Stimulated activated CD4-positive, alpha-beta T cell treated with anti-CD3 and anti-CD28 coated beads, TNF-alpha, amount 100 ng/mL, for 48 hours (primary cell): ENCODE measurements around the gene ZFYVE28.
A peak's percentile ranks its signal among the peaks of the same experiment; 100 is the strongest.

Experiments used
- DNase-seq, 3 donors: peaks; one replicate each; pipeline ENCODE4 v3.0.0-alpha.2; 2020; ENCODE audit warnings: low read depth in 3 of 3

ZFYVE28 gene

DNA sequence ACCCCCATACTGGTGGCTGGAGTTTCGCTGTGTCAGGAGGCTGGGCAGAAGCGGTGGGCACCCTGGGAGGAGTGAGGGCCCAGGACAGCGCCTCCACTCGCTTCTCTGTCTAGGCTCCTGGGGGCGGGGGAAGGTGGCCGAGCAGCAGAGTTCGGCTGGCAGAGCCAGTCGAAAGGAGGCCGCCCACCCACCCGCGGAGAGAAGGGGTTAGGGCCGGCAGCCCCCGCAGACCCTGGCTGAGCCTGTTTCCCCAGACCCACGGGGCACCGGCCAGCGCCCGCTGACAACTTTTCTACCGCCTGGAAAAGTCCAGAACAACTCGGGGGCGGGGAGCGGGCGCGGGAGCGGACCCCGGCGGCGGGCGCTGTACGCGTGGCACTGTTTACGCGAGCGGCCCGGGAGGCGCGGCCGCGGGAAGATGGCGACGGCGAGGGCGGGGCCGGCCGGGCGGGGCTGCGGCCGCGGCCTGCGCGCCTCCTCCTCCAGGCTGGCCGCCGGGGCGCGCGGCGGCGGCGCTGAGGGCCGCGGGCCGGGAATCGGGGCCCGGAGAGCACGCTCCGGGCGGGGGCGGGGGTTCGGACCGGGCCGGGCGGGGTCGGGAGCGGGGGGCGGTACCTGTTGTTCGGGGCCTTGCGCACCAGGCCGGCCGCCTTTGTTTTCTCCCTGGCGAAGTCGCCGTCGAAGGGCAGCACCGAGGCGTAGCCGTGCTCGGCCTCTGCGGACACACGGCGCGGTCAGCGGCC is 157.2 kb downstream of the ZFYVE28 start:
- peak; percentile 14 to 55 (median 17) for DNase-seq

GRCh38 chr4:2260344-2261109 is 157.9 kb downstream of the ZFYVE28 start:
- DNase-seq: no peak

GRCh38 chr4:2259541-2260343 is 158.7 kb downstream of the ZFYVE28 start:
- no peak for DNase-seq

GRCh38 chr4:2259036-2259540 is 159.4 kb downstream of the ZFYVE28 start:
- no peak for DNase-seq

DNA sequence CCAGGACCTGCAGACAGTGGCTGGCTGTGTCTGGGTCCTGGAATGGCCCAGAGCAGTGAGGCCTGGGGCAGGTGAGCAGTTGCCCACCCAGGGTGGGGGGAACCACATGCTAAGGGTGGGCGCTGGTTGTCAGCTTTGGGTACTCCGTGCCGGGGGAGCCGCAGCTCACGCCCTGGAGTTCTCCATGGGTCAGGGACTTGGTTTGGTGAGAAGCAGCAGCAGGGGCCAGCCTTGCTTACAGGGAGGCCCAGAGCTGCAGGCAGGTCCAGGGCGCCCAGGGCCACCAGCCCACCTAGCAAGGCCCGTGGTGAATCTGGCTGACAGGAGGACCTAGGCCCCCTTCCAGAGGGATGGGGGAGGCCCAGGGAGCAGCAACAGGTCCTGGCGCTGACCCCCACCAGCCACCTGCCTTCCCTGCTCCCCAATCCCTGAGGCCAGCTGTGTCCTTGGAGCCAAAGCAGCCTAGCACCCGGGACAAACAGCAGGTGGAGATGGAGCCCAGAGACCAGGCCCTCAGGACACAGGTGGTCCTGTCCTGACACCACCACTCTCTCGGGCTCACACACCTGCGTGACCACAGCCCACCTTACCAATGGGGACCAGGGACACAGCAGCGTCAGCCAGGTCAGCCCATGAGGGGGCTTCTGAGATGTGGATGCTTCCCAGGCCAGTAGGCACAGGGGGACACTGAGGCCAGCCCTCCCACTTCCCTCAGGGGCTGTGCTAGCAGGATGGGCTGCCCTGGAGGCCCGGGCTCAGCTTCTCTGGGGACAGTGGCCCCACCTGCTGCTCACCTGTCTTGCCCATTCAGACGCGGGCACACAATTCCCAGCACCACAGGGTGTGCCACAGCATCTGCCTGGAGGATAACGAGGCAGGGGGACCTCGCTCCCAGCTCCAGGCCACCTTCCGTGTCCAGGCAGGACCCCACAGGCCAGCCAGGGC is 160.1 kb downstream of the ZFYVE28 start:
- DNase-seq: no peak

DNA sequence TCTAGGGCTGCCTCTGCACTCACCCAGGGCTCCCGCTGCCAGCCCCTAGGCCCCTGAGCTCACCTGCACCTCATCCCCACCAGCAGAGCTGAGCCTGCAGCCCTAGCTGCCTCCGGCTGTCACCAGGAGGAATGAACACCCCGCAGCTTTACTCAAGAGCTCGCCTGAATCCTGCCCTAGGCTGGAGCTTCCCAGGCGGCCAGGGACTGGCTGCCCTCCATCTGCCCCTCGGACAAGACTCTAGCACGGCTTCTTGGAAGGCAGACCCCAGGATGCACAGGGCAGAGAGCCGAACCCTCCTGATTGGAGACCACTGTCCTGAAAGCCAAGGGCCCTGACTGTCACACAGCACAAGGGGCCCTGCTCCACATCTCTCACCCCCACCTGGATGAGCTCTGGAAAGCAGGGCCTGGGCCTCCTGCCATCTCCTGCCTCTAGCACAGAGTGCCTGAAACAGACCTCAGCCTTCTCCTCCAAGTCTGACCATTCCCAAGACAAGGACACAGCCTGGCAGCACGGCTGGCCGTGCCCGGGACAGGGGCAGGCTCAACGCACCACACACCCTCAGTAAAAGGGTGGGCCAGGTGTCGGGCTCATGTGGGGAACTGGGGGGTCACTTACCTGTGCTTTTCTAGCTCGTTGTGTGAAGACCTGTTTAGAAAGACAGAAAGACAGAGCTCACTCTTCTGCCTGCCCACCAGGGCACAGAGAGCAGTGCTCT is 160.9 kb downstream of the ZFYVE28 start:
- no peak for DNase-seq

GRCh38 chr4:2256781-2257191 is 161.7 kb downstream of the ZFYVE28 start:
- DNase-seq: no peak

GRCh38 chr4:2256156-2256731 is 162.2 kb downstream of the ZFYVE28 start:
- no peak for DNase-seq

DNA sequence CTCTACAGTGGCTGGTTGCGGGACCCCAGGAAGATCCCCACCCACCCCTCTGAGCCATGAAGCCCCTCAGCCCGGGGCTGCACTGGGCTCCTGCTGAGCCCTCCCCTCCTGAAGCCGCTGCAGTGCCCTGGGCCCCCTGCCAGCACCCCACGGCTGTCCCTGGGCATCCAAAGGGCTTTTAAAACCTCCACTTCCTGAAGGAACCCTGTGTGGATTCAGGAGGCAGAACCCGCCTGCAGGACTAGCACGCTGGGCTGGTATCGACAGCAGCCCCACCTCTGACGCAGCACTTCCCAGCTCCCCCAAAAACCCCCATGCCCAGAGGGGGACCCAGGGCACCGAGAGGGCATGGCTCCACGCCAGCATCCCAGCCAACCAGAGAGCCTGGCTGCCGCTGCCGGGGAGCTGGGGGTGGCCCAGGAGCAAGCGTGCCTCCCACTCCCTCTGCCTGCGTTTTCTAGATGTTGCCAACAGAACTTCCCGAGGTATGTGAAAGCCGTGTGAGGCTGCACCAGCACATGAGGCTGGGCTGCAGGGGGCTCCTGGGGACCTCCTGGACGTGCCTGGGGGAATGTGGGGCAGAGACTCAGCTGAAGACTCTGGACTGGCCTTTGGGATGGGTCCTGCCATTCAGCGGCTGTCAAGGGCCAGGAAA is 162.8 kb downstream of the ZFYVE28 start:
- DNase-seq: no peak

DNA sequence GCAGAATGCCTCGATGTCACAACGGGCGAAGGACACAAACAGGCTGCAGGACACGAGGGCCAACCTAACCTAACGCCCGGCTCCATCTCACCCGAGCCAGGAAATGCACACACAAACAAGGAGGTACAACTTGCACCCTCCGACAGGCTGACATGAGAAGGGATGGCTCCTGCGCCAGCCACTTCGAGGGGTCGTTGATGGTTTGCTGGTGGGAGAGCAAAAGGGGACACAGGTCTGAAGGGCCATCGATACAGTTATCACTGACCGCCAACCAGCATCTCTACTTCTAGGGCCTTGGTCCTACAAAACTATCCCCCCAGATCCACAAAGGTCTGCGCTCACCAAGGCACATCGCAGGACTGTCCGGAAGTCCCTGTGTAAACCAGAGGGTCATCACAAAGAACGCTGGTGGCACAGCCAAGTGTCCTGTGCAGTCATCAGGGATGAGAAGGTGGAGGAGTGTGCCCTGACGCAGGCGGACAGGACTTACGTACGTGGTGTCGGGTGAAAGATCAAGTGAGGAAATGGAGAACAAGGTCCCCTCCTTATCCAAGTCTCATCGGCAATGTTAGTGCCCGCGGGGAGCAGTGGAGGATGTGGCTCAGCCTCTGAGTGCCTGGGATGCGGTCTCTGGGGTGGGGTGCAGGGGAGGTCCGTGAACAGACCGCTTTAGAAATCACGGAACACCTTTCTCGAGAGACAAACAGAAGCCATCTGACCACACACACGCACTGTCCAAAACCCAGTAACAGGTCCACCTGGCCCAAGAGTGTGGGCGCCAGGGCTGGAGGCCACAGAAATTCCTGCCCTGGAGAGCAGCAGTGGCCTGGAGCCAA is 163.6 kb downstream of the ZFYVE28 start:
- DNase-seq: no peak

GRCh38 chr4:2253160-2254084 is 165.0 kb downstream of the ZFYVE28 start:
- DNase-seq: no peak

GRCh38 chr4:2252530-2253091 is 165.8 kb downstream of the ZFYVE28 start:
- DNase-seq: no peak

DNA sequence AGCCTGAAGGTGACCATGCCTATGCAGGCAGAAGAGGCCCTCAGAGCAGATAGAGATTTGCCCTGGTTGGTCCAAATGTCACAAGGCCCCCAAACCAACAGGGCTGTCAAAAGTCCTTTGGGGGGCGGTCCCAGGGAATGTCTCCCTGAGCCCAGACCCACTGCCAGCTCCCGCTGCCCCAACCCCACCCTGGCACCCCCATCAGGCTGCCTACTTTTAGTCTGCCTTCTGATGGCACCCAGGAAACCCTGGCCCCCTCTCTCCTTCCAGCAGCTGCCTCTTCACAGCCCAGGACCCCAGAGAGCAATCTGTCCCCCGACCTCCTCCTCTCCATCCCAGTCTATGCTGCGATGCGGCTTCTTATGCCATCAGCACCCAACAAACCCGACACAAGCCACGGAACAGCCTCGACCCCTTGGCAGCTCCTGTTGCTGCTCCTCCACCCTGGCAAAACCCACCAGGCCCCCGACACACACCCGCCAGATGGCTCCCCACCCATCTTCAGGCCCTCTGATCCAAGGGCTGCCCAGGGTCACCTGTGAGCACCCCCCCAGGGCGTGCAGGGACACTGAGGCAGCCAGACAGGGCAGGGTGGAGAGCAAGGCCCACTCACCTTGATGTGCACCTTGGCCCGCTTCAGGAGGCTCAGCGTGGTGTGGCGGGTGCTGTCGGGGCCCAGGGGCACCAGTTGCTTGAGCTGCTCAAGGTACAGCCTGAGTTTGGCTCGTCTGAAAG is 166.5 kb downstream of the ZFYVE28 start:
- DNase-seq: no peak

DNA sequence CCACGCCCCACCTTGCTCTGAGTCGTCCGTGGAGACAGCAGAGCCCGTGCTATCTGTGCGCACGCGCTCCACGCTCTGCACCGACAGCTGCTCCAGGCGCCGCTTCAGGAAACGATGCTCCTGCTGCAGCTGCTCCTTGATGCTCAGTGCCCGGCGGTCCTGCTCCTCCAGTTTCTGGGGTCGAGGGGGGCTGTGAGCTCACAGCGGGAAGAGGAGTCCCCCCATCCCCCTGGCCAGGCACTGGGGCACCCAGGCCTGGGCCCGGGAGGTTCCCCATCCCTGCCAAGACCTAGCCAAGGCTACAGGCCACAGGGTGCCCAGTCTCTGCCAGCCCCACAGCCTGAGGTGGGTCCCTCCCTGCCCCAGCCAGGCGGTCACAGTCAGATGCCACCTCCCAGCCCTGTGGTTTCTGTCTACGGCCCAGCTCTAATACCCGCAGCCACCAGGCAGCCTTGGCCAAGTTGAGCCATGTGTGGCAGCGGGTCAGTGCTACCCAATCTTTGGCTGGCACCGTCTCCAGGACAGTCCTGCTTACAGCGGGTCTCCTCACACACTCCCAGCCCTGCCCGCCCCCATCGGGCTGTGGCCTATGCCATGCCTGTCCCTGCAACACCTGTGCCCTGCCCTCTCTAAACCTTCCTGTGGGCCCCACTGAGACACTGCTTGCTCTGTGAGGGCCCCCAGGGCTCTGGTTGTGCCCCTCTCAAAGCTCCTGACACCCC is 167.2 kb downstream of the ZFYVE28 start:
- no peak for DNase-seq

GRCh38 chr4:2250357-2251072 is 167.9 kb downstream of the ZFYVE28 start:
- DNase-seq: no peak
